GM12891 (cell line): ENCODE data around the gene FBXO7.

ENCODE experiments used
- POLR2A ChIP-seq: IDR thresholded peaks from 2 replicates; pipeline ENCODE4 v1.6.1; 2011; ENCODE audit warnings: low read depth, low read length, control low read depth
- POLR2AphosphoS5 ChIP-seq: IDR thresholded peaks from 2 replicates; pipeline ENCODE4 v1.6.1; 2011; ENCODE audit warnings: low read depth, low read length, control low read depth
- TAF1 ChIP-seq: IDR thresholded peaks from 2 replicates; pipeline ENCODE4 v1.6.1; 2011; ENCODE audit warnings: low read depth, low read length, control low read depth

- TF ChIP-seq POLR2A: no peak
- TF ChIP-seq POLR2AphosphoS5: no peak
- no peak for TF ChIP-seq TAF1
Measured at GRCh38 chr22:32490279-32490678, 15.7 kb downstream of the FBXO7 start.
